ENCODE measurements around the gene SCN9A. TPM values are rescaled to one million over a fixed set of nuclear protein-coding genes. Genes with fewer than 3 reads are reported as not detected.
A peak's percentile ranks its signal among the peaks of the same experiment; 100 is the strongest.

SCN9A gene
- total and polyA plus RNA-seq, 9 of the 15 experiments (the other 6 are each of a cell fraction or from before 2014, with no cell fraction given), result 1.4 to 22.8 (median 7.1) TPM

GRCh38 chr2:166384774-166385173 lies 9.0 kb upstream of the SCN9A start (continued):
- TF ChIP-seq FOXA1 (IDR thresholded peaks at IDR 0.05; ENCODE audit: borderline replicate concordance) (no peak), FOXJ3 (CRISPR knock-in tag; IDR thresholded peaks at IDR 0.05) (no peak), ZHX1 (conservative IDR thresholded peaks at IDR 0.05; ENCODE audit: low read length) (no peak), HDGF (IDR thresholded peaks at IDR 0.05) (no peak), KDM2B (CRISPR knock-in tag; IDR thresholded peaks at IDR 0.05) (no peak), CBFB (CRISPR knock-in tag; IDR thresholded peaks at IDR 0.05) (no peak), FOXP4 (CRISPR knock-in tag; IDR thresholded peaks at IDR 0.05; ENCODE audit: borderline replicate concordance) (no peak), CREBBP (IDR thresholded peaks at IDR 0.05; ENCODE audit: low read depth, low read length) (no peak), ZNF143 (CRISPR knock-in tag; IDR thresholded peaks at IDR 0.05) (no peak), CCAR2 (IDR thresholded peaks at IDR 0.05; ENCODE audit: low read depth, low read length) (no peak), NFXL1 (CRISPR knock-in tag; IDR thresholded peaks at IDR 0.05) (no peak), RAD21 (CRISPR knock-in tag; conservative IDR thresholded peaks at IDR 0.05 in 1 of 2, IDR thresholded peaks at IDR 0.05 in 1 of 2) (peak; percentile 42 to 70), ZNF518B (CRISPR knock-in tag; IDR thresholded peaks at IDR 0.05) (no peak), ATF3 (IDR thresholded peaks at IDR 0.05) (no peak), ATF3 (CRISPR knock-in tag; conservative IDR thresholded peaks at IDR 0.05) (no peak), FOSL1 (tag; conservative IDR thresholded peaks at IDR 0.05) (no peak), ZNF174 (CRISPR knock-in tag; IDR thresholded peaks at IDR 0.05) (no peak), ZNF77 (CRISPR knock-in tag; IDR thresholded peaks at IDR 0.05) (no peak), KLF1 (tag; IDR thresholded peaks at IDR 0.05) (no peak), HMG20A (CRISPR knock-in tag; conservative IDR thresholded peaks at IDR 0.05) (no peak)
